GM21717 (cell line): ENCODE results near the gene CEP170.
A peak's percentile ranks its signal among the peaks of the same experiment; 100 is the strongest.

Experiments
- ATAC-seq: cut with Tn5 transposase; IDR thresholded peaks from one replicate; pipeline ENCODE4 v1.9.1; 2021; ENCODE audit warnings: mild to moderate bottlenecking, moderate library complexity; ENCODE audit not compliant: unreplicated experiment

CEP170 gene

DNA sequence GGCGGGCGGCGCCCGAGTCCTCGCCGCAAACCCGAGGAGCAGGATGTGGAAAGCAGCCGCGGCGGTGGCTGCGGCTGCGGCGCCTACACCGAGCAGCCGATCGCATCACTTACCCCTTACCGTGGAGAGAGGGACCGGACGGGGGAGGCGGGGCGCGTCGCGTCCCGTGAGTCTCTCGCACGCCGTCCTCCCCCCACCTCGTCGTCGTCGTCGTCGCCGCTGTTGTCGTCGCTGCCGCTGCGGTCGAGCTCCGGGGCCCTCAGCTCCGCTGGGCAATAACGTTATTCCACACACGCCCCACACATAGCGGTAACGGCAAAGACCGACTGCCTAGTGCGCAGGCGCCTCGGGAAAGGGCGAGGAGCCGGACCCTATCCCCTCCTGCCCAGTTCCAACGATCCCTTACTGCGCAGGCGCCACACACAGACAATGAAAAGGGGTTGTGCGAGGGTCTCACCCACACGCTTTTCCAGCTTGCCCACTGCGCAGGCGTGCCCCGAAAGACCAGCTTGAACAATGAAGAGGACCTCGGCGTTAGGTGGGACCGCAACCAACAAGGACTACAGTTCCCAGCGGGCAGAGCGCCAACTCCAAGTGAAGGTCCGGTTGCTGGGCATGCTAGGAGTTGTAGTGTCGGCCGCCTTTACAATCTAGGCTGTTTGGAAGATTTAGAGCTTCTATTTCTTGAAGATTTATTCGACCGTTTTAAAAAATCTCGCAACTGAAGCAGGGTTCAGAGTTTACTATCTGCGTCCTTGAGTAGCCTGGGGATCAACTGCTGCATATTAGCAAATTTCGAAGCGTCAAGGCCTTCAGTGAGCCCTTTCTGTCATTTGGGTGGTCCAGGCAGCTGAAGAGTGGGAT lies at the start of gene CEP170:
Gene CEP170, minus strand, starts transcription at position 355 of the 864 bp plus-strand sequence. CDS start 30,001 bp downstream, outside the sequence.
- peak; percentile 64 for ATAC-seq

DNA sequence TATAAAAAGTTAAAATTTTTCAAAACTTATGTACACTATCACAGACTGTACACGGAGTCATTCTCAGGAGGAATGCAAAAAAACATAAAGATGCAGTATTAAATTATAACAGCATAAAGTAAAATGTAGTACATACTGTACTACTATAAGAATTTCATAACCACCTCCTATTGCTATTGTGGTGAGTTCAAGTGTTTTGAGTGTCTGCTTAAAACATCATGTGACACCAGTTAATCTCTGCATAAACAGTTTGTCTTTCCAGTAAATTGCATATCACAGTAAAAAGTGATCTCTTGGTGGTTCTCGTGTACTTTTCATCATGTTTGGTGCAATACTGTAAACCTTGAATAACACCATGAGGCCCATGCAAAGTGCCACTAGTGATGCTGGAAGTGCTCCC lies 46.0 kb upstream of the CEP170 start:
- ATAC-seq: no peak

DNA sequence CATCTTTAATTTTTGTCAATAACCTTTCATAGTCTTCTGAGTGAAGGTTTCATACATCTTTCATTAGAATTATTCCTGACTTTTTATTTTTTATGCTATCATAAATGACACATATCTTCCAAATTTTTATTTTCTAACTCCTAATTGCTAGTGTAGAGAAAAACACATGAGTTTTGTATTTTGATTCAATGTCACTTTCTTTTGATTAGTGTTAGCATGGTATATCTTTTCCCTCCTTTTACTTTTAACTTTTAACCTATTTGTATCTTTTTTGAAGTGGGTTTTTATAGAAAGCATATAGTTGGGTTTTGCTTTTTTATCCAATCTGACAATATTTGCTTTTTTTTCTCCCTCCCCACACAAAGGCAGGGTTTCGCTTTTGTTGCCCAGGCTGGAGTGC lies 44.0 kb upstream of the CEP170 start:
- ATAC-seq: no peak

GRCh38 chr1:243294723-243295121 lies 39.6 kb upstream of the CEP170 start:
- ATAC-seq: no peak

- ATAC-seq: no peak
These were observed 39.1 kb upstream of the CEP170 start for GRCh38 chr1:243293941-243294722.

DNA sequence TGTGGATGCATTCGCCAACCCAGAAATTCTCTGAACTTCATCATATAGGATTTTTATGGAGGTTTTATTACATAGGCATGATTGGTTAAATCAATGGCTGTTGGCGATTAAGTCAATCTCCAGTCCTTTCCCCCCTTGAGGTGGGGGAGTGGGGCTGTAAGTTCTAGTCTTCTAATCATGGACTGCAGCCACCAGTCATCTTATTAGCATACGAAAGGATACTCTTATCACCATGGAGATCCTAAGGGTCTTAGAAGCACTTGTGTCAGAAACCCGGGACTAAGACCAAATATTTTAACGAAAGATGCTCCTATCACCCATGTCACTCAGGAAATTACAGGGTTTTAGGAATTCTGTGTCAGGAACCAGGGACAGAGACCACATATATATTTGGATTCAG lies 37.0 kb upstream of the CEP170 start:
- no peak for ATAC-seq

- ATAC-seq: no peak
These were observed 36.2 kb upstream of the CEP170 start for GRCh38 chr1:243291292-243291691.

- ATAC-seq: no peak
These were observed 33.0 kb upstream of the CEP170 start for GRCh38 chr1:243288062-243288461.

- peak; percentile 96 for ATAC-seq
These were observed 32.6 kb upstream of the CEP170 start for GRCh38 chr1:243287652-243288051.

GRCh38 chr1:243287123-243287460 lies 32.0 kb upstream of the CEP170 start:
- no peak for ATAC-seq

DNA sequence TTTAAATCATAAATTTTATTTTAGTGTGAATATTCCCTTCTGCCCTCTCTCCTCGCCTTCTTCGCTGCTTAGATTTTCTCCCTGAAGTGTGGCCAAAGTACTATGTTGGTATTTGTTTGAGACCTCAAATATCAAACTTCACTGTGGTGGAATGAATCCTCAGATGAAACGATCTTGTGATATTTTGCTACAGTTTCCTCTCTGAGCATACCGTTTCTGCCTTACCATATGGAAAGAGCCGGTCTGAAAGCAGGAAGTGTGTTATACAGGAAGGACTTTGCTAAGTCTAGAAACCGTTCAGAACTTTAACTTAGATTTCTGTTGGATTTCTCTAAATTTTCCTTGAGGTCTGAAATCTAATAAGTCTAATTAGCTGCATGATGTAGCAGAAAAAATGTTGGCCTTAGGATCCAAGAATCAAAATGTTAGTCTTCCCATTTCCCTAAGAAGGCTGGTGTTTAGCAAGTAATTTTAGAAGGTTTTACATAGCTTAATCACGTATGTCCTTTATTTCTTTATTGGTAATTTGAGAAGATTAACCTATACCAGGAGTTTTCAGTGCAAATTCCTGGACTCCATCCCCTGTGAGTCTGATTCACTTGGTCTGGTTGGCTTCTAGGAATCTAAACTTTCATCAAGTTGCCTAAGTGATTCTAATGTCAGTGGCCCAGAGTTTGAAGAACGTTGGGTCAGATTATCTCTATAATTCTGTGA lies 31.5 kb upstream of the CEP170 start:
- no peak for ATAC-seq

DNA sequence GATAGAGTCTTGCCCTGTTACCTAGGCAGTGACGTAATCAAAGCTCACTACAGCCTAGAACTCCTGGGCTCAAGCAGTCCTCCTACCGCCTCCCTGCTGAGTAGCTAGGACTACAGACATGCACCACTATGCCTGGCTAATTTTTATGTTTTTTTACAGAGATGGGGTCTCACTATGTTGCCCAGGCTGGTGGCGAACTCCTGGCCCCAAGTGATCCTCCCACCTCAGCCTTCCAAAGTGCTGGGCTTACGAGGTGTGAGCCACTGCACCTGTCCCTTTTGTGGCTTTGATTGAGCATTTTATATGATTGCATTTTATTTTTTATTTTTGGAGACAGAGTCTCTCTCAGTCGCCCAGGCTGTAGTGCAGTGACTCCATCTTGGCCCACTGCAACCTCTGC lies 26.6 kb upstream of the CEP170 start:
- ATAC-seq: no peak

DNA sequence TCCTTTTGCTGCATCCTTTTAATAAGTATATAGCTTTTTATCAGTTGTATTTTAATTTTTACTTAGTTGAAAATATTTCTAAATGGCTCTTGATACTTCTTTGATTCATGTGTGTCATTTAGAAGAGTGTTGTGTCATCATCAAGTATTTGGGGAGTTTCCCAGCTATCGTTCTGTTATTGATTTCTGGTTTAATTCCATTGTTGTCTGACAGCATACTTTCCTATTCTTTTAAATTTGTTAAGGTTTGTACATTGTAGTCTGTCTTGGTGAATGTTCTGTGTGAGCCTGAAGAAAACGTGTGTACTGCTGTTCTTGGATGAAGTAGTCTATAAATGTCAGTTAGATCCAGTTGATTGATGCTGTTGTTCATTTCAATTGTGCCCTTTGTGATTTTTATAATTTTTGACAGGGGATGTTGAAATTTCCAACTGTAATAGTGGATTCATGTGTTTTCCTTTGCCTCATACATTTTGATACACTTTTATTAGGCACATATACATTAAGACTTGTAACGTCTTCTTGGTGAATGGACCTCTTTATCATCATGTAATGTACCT lies 25.6 kb upstream of the CEP170 start:
- ATAC-seq: no peak

GRCh38 chr1:243275316-243275715 lies 20.2 kb upstream of the CEP170 start:
- no peak for ATAC-seq

DNA sequence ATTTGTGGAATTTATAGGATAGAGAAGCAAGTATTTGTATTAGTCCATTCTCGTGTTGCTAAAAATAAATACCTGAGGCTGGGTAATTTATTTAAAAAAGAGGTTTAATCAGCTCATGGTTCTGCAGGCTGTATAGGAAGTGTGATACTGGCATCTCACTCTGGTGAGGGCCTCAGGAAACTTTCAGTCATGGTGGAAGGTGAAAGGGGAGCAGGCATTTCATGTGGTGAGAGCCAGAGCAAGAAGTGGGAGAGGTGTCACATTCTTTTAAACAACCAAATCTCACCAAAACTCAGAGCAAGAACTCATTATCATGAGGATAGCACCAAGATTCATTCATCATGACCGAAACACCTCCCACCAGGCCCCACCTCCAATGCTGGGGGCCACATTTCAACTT lies 18.9 kb upstream of the CEP170 start:
- ATAC-seq: no peak

GRCh38 chr1:243273506-243273905 lies 18.4 kb upstream of the CEP170 start:
- ATAC-seq: no peak

GRCh38 chr1:243272401-243272800 lies 17.3 kb upstream of the CEP170 start:
- ATAC-seq: no peak

DNA sequence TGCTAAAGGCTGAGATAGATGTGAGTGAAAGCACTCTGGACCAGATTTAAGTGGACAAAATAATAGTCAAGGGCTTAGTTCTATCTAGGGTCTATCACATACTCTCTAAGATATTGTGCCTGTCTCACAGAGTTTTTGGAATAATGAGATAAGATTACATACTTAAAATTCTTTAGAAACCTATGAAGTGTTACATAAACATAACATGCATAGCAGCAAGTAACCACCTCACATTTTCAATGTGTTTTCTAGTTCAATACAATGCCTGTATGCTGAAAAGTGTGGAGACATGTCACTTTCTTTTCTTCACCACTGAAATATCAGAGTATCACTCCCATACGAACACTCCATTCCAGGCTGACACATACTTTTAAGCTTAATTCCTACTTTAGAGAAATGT lies 16.9 kb upstream of the CEP170 start:
- ATAC-seq: no peak

DNA sequence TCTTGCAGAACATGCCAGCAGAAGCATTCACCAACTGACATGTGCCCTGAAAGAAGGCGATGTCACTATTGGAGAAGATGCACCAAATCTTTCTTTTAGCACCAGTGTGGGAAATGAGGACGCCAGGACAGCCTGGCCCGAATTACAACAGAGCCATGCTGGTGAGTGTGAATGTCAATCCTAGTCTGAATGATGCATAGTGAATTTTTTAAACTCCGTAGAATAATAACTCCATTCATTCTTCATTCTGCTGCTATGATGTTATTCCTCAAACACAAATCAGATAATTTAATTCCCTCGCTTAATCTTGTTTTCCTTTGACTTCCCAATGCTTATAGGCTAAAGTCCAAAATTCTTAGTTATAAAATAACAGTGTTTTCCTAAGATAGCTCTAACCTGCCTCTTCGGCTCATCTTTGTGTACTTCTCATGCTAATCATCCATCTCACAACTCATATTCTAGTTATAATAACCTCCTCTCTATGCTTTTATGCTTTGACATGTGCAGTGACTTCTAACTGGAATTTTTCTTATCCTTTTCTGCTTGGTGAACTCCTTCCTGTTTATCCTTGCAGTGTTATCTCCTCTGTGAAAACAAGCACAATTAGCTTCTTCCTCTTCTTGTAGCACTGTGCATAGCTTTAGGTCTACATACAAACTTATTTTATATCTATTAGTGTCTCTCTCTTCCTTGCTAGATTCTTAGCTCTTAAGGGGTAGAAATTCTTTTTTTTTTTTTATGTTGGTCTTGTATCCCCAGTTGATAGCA lies 15.2 kb upstream of the CEP170 start:
- no peak for ATAC-seq

- peak; percentile 65 for ATAC-seq
These were observed 14.3 kb upstream of the CEP170 start for GRCh38 chr1:243269461-243269801.
